HEK293 (cell line): ENCODE data around the gene SLC31A1.

Experiments
- ZNF350 ChIP-seq: fragments of 450-650 bp; formaldehyde crosslinking; IDR thresholded peaks from 2 replicates; pipeline ENCODE4 v1.5.0; 2017; ENCODE audit warnings: missing biosample characterization, mild to moderate bottlenecking, missing genetic modification characterization
- ZNF391 ChIP-seq: fragments of 450-650 bp; formaldehyde crosslinking; IDR thresholded peaks from 2 replicates; pipeline ENCODE4 v1.5.1; 2016; ENCODE audit warnings: low read depth, missing biosample characterization, missing genetic modification characterization, borderline replicate concordance
- ZNF548 ChIP-seq: fragments of 450-650 bp; formaldehyde crosslinking; IDR thresholded peaks from 2 replicates; pipeline ENCODE4 v1.5.1; 2016; ENCODE audit warnings: missing biosample characterization, missing genetic modification characterization
- ZNF776 ChIP-seq: fragments of 450-650 bp; formaldehyde crosslinking; IDR thresholded peaks from 2 replicates; pipeline ENCODE4 v1.5.0; 2017; ENCODE audit warnings: missing biosample characterization, missing genetic modification characterization, borderline replicate concordance
- TF ChIP-seq, protein P1 (sequence below): fragments of 450-650 bp; formaldehyde crosslinking; IDR thresholded peaks from 2 replicates; pipeline ENCODE4 v1.5.1; 2016; ENCODE audit warnings: missing biosample characterization, missing genetic modification characterization
- TF ChIP-seq, protein P2 (sequence below): fragments of 450-650 bp; formaldehyde crosslinking; IDR thresholded peaks from 2 replicates; pipeline ENCODE4 v1.5.1; 2016; ENCODE audit warnings: missing biosample characterization, missing genetic modification characterization
- TF ChIP-seq, protein P3 (sequence below): fragments of 450-650 bp; IDR thresholded peaks from 2 replicates; pipeline ENCODE4 v1.5.1; 2018; ENCODE audit warnings: missing biosample characterization, mild to moderate bottlenecking, missing genetic modification characterization

DNA sequence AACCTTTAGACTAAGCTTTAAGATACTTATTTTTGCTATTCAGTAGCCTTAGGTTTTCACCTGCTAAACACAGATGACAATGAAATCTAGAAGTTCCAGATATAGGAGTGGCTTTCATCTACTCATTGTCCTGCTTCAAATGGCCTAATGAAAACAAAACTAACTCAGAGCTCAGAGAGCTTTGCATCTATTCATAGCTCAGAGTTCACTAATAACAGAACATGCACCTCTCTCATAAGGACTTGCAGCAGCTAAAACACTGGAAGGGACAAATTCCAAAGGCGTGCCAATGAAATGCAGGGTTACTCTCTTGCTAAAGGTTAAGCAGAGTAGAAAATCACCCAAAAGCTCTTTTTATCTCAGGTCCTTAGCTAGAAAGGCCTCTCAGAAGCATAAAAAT is 41.5 kb upstream of the SLC31A1 start:
- TF ChIP-seq ZNF350 (tag by site-specific recombination) (no peak), ZNF548 (no peak), ZNF776 (tag by site-specific recombination) (no peak), ZNF391 (tag by site-specific recombination) (no peak)
- TF ChIP-seq, protein P1, sequence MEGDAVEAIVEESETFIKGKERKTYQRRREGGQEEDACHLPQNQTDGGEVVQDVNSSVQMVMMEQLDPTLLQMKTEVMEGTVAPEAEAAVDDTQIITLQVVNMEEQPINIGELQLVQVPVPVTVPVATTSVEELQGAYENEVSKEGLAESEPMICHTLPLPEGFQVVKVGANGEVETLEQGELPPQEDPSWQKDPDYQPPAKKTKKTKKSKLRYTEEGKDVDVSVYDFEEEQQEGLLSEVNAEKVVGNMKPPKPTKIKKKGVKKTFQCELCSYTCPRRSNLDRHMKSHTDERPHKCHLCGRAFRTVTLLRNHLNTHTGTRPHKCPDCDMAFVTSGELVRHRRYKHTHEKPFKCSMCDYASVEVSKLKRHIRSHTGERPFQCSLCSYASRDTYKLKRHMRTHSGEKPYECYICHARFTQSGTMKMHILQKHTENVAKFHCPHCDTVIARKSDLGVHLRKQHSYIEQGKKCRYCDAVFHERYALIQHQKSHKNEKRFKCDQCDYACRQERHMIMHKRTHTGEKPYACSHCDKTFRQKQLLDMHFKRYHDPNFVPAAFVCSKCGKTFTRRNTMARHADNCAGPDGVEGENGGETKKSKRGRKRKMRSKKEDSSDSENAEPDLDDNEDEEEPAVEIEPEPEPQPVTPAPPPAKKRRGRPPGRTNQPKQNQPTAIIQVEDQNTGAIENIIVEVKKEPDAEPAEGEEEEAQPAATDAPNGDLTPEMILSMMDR: no peak
- TF ChIP-seq, protein P2, sequence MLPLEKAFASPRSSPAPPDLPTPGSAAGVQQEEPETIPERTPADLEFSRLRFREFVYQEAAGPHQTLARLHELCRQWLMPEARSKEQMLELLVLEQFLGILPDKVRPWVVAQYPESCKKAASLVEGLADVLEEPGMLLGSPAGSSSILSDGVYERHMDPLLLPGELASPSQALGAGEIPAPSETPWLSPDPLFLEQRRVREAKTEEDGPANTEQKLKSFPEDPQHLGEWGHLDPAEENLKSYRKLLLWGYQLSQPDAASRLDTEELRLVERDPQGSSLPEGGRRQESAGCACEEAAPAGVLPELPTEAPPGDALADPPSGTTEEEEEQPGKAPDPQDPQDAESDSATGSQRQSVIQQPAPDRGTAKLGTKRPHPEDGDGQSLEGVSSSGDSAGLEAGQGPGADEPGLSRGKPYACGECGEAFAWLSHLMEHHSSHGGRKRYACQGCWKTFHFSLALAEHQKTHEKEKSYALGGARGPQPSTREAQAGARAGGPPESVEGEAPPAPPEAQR (tag by site-specific recombination): no peak
- TF ChIP-seq, protein P3, sequence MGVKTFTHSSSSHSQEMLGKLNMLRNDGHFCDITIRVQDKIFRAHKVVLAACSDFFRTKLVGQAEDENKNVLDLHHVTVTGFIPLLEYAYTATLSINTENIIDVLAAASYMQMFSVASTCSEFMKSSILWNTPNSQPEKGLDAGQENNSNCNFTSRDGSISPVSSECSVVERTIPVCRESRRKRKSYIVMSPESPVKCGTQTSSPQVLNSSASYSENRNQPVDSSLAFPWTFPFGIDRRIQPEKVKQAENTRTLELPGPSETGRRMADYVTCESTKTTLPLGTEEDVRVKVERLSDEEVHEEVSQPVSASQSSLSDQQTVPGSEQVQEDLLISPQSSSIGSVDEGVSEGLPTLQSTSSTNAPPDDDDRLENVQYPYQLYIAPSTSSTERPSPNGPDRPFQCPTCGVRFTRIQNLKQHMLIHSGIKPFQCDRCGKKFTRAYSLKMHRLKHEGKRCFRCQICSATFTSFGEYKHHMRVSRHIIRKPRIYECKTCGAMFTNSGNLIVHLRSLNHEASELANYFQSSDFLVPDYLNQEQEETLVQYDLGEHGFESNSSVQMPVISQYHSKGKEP: no peak
